SK-N-MC (cell line): ENCODE data around the gene ATXN3.

ENCODE experiments used
- EZH2 ChIP-seq: fragments of 200-600 bp; sonication (generic); IDR thresholded peaks from one replicate; pipeline ENCODE4 v1.6.1; 2017; ENCODE audit warnings: antibody characterized with exemption
- FOXP2 ChIP-seq: optimal IDR thresholded peaks from 2 replicates; pipeline ENCODE3; 2011; ENCODE audit warnings: mild to moderate bottlenecking, moderate library complexity; ENCODE audit not compliant: insufficient read depth; ENCODE audit errors: extremely low read length, control extremely low read depth
- POLR2AphosphoS5 ChIP-seq: IDR thresholded peaks from 2 replicates; pipeline ENCODE4 v1.6.1; 2012; ENCODE audit warnings: mild to moderate bottlenecking, low read depth, low read length, borderline replicate concordance

DNA sequence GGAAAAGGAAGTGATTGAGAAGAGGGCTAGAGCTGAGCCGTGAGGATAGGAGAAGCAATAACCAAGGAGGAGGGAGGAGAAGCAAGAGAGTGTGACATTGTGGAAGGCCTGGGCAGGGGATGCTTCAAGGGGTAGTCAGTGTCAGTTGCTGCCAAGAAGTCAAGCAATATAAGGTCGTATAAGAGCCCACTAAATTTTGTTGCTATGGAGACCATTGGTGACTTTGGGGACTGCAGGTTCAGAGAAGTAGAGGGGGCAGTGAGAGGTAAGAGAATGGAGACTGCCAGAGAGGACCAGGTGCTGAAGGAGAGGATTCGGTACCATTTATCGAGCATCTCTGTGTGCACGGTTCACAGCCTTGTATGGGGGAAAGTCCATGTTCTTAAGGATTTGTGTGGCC, 3.1 kb upstream of the ATXN3 start:
- no peak for TF ChIP-seq POLR2AphosphoS5
- no peak for TF ChIP-seq EZH2
- TF ChIP-seq FOXP2 = no peak
